ENCODE data around the gene OLFML2B. TPM values are rescaled to one million over a fixed set of nuclear protein-coding genes. Genes with fewer than 3 reads are reported as not detected.

The OLFML2B gene
- total and polyA plus RNA-seq, 2 experiments from 2014 or later = 1.2 to 2.9 TPM

- no peak overlapping the region for H3K4me2 ChIP-seq
These were observed 41.3 kb upstream of the OLFML2B start for GRCh38 chr1:162065016-162065415.

GRCh38 chr1:162062542-162063015 lies 38.9 kb upstream of the OLFML2B start:
- H2AFZ ChIP-seq = no peak overlapping the region
- no peaks in the 10 kb centered on the region for H3K36me3 ChIP-seq (replicated peaks; ENCODE audit: insufficient read depth, low read depth)
- DNase-seq (ENCODE audit: low spot score) = peak; percentile 58
- H3K4me3 ChIP-seq = no peak overlapping the region
- TF ChIP-seq EZH2phosphoT487 (IDR thresholded peaks at IDR 0.05; ENCODE audit: low read depth, severe bottlenecking, unreplicated experiment) = no peak
- no peak for TF ChIP-seq EZH2 (IDR thresholded peaks at IDR 0.05; ENCODE audit: borderline replicate concordance)
- no peak for TF ChIP-seq CTCF (IDR thresholded peaks at IDR 0.05; ENCODE audit: poor library complexity)
- H3K27ac ChIP-seq = peak overlapping the region; percentile 43
- peak overlapping the region; percentile 38 for H3K4me2 ChIP-seq
- no peaks in the 10 kb centered on the region for H3K27me3 ChIP-seq
- H3K79me2 ChIP-seq = no peaks in the 10 kb centered on the region
- H3K4me1 ChIP-seq (ENCODE audit: insufficient read depth) = peaks cover 12% of the 10 kb centered on the region
- H4K20me1 ChIP-seq (ENCODE audit: insufficient read depth, poor library complexity, severe bottlenecking) = no peaks in the 10 kb centered on the region
- H3K9me3 ChIP-seq (ENCODE audit: low read depth) = no peaks in the 10 kb centered on the region
- H3K9me2 ChIP-seq (replicated peaks; ENCODE audit: insufficient read depth) = no peaks in the 10 kb centered on the region
- WGBS (ENCODE audit: low lambda C conversion rate, missing lambda C conversion rate) = 36% methylated on average over 4 of the region's 4 CpGs

More at GRCh38 chr1:162065016-162065415, 41.3 kb upstream of the OLFML2B start:
- H3K4me1 ChIP-seq (ENCODE audit: insufficient read depth) = peaks cover 15% of the 10 kb centered on the region
- no peaks in the 10 kb centered on the region for H3K79me2 ChIP-seq
- H3K9me3 ChIP-seq (ENCODE audit: low read depth) = no peaks in the 10 kb centered on the region
- no peaks in the 10 kb centered on the region for H3K36me3 ChIP-seq (replicated peaks; ENCODE audit: insufficient read depth, low read depth)
- H4K20me1 ChIP-seq (ENCODE audit: insufficient read depth, poor library complexity, severe bottlenecking) = no peaks in the 10 kb centered on the region
- H3K4me3 ChIP-seq = no peak overlapping the region
- TF ChIP-seq EZH2 (IDR thresholded peaks at IDR 0.05; ENCODE audit: borderline replicate concordance) (no peak), EZH2phosphoT487 (IDR thresholded peaks at IDR 0.05; ENCODE audit: low read depth, severe bottlenecking, unreplicated experiment) (no peak), CTCF (IDR thresholded peaks at IDR 0.05; ENCODE audit: poor library complexity) (no peak)
- 65% methylated on average over 2 of the region's 2 CpGs for WGBS (ENCODE audit: low lambda C conversion rate, missing lambda C conversion rate)
- DNase-seq (ENCODE audit: low spot score) = no peak
- no peak overlapping the region for H3K27ac ChIP-seq
- H2AFZ ChIP-seq = no peak overlapping the region
- H3K27me3 ChIP-seq = no peaks in the 10 kb centered on the region
- no peaks in the 10 kb centered on the region for H3K9me2 ChIP-seq (replicated peaks; ENCODE audit: insufficient read depth)

GRCh38 chr1:162060314-162060713 lies 36.6 kb upstream of the OLFML2B start:
- Histone ChIP-seq H3K4me2 (no peak overlapping the region), H3K4me1 (ENCODE audit: insufficient read depth) (peaks cover 12% of the 10 kb centered on the region), H3K27ac (no peak overlapping the region), H3K9me3 (ENCODE audit: low read depth) (no peaks in the 10 kb centered on the region), H4K20me1 (ENCODE audit: insufficient read depth, poor library complexity, severe bottlenecking) (no peaks in the 10 kb centered on the region), H3K4me3 (no peak overlapping the region), H3K27me3 (no peaks in the 10 kb centered on the region), H2AFZ (no peak overlapping the region), H3K79me2 (no peaks in the 10 kb centered on the region), H3K36me3 (replicated peaks; ENCODE audit: insufficient read depth, low read depth) (no peaks in the 10 kb centered on the region), H3K9me2 (replicated peaks; ENCODE audit: insufficient read depth) (no peaks in the 10 kb centered on the region)
- TF ChIP-seq EZH2phosphoT487 (IDR thresholded peaks at IDR 0.05; ENCODE audit: low read depth, severe bottlenecking, unreplicated experiment) (no peak), CTCF (IDR thresholded peaks at IDR 0.05; ENCODE audit: poor library complexity) (no peak)
- 100% methylated on average over 1 of the region's 1 CpG for WGBS (ENCODE audit: low lambda C conversion rate, missing lambda C conversion rate)
- DNase-seq (ENCODE audit: low spot score) = no peak

- no peak for DNase-seq (ENCODE audit: low spot score)
- H4K20me1 ChIP-seq (ENCODE audit: insufficient read depth, poor library complexity, severe bottlenecking) = no peaks in the 10 kb centered on the region
These were observed 36.1 kb upstream of the OLFML2B start for GRCh38 chr1:162059721-162060120.

More at GRCh38 chr1:162059721-162060120, 36.1 kb upstream of the OLFML2B start:
- H3K27me3 ChIP-seq = no peaks in the 10 kb centered on the region
- no peak overlapping the region for H3K4me2 ChIP-seq
- H3K27ac ChIP-seq = no peak overlapping the region
- no peak overlapping the region for H3K4me3 ChIP-seq
- TF ChIP-seq CTCF (IDR thresholded peaks at IDR 0.05; ENCODE audit: poor library complexity) (no peak), EZH2 (IDR thresholded peaks at IDR 0.05; ENCODE audit: borderline replicate concordance) (no peak), EZH2phosphoT487 (IDR thresholded peaks at IDR 0.05; ENCODE audit: low read depth, severe bottlenecking, unreplicated experiment) (no peak)
- H3K36me3 ChIP-seq (replicated peaks; ENCODE audit: insufficient read depth, low read depth) = no peaks in the 10 kb centered on the region
- H3K4me1 ChIP-seq (ENCODE audit: insufficient read depth) = peaks cover 12% of the 10 kb centered on the region
- H3K9me2 ChIP-seq (replicated peaks; ENCODE audit: insufficient read depth) = no peaks in the 10 kb centered on the region
- H2AFZ ChIP-seq = no peak overlapping the region
- 69% methylated on average over 3 of the region's 3 CpGs for WGBS (ENCODE audit: low lambda C conversion rate, missing lambda C conversion rate)
- no peaks in the 10 kb centered on the region for H3K9me3 ChIP-seq (ENCODE audit: low read depth)
- H3K79me2 ChIP-seq = no peaks in the 10 kb centered on the region

Data from hepatocyte (in vitro differentiated cells).